GM19193 (cell line): ENCODE measurements around the gene TBCEL.

Experiments used
- POLR2A ChIP-seq: IDR thresholded peaks from 4 replicates; pipeline ENCODE4 v1.6.1; 2011; ENCODE audit not compliant: insufficient read depth, insufficient read length; ENCODE audit errors: extremely low read depth

Gene TBCEL

GRCh38 chr11:121067962-121068647 is 44.2 kb downstream of the TBCEL start:
- no peak for TF ChIP-seq POLR2A

- no peak for TF ChIP-seq POLR2A
Measured at GRCh38 chr11:121068787-121069186, 44.9 kb downstream of the TBCEL start.

GRCh38 chr11:121070951-121071845 is 47.3 kb downstream of the TBCEL start:
- TF ChIP-seq POLR2A = no peak

DNA sequence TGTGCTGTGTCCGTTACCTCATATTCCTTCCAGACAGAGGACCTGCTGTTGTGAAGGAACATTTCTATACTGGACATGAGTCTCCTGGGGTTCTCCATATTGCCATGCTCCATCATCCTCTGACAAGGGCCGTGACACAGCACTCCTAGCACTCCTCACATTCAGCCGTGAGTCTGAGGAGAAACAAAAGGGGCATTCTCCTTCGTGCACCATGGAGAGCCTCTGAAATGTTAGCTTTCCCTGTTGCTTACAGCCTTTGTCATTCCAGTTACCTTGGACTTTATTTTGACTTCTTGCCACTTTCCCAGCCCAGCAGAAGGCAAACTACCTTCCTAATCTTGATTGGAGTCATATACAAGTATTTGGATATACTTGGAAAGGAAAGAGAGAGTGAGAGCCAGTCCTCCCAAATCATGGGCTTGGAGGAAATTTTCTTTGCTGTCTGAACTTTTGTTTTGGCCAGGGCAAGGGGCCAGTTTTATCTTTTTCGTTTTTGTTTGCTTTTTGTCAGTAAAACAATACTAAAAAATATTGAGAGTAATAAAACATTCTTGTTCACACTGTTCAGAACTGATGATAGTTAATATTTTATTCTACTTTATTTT is 48.0 kb downstream of the TBCEL start:
- no peak for TF ChIP-seq POLR2A

- no peak for TF ChIP-seq POLR2A
Measured at GRCh38 chr11:121081321-121081720, 57.4 kb downstream of the TBCEL start.

- no peak for TF ChIP-seq POLR2A
Measured at GRCh38 chr11:121082219-121082618, 58.3 kb downstream of the TBCEL start.

DNA sequence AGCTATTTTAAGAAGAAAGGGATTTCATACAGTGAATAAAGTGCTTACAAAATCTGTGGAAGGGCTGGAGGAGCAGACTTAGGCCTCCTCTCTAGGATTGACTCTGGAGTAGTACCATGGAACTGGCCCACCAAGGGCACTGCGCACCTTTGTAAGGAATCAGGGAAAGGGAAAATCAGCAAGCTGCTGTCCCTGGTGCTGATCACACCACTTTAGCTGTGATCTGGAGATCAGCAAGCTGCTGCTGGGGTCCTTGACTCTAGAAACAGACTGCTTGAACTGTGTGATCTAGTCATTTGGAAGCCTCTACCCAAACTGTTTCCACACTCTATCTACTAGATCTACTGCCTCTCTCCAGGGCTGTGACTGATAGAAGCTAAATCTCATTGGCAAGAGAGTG is 58.8 kb downstream of the TBCEL start:
- TF ChIP-seq POLR2A = no peak

GRCh38 chr11:121086866-121087265 is 63.0 kb downstream of the TBCEL start:
- no peak for TF ChIP-seq POLR2A

- TF ChIP-seq POLR2A = no peak
Measured at GRCh38 chr11:121089566-121089965, 65.7 kb downstream of the TBCEL start.

DNA sequence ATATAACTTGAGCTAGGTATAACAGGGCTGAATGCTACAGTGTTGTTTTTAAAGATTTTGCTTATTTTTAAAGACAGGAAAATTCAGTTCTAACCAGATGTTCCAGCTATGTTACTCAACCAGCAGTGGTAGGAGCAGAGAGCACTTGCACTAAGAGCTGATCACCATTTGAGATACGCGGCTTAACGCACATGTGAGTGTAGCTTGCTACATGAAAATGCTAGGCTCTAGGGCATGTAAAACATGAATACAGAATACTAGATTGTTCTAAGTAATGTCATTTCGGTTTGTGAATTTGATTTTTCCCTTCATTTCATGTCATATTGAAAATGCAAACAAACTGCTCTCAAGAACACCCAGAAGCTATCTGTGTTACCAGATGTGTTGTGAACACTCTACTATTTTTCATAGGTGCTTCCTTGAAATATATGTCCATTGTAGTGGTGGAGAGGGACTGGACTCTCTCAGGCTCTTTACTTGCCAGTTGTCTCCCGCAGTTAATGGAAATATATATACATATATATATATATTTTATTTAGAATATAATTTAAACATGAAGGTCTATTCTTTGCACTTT is 66.3 kb downstream of the TBCEL start:
- TF ChIP-seq POLR2A = no peak

DNA sequence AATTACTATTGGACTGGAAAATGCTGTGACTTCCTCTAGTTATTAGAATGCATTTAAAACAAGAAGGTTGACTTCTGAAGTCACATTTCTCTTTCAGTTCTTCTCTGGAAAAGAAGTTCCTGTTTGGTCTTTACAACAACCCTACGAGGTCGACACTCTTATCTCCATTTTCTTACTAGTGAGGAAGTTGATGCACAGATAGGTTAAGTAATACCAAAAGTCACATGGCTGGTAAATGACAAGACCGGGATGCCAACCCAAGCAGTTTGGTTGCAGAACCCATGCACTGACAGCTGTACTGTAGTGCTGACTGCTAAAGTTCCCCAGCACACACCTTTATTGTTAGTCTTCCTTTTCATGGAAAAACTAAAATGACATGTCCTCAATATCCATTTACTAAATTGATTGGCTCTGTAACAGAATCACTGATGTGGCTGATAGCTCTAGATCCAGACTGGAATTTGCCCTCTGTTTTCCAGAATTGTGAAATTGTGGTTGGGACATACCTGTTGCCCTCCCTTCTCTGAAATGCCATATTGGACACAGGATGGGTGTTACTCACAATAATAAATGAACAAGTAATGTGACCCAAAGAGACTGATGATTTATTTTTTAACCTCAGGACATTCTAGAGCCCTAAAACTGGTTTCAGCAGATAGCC is 67.7 kb downstream of the TBCEL start:
- no peak for TF ChIP-seq POLR2A

- TF ChIP-seq POLR2A = no peak
Measured at GRCh38 chr11:121095561-121095960, 71.7 kb downstream of the TBCEL start.

DNA sequence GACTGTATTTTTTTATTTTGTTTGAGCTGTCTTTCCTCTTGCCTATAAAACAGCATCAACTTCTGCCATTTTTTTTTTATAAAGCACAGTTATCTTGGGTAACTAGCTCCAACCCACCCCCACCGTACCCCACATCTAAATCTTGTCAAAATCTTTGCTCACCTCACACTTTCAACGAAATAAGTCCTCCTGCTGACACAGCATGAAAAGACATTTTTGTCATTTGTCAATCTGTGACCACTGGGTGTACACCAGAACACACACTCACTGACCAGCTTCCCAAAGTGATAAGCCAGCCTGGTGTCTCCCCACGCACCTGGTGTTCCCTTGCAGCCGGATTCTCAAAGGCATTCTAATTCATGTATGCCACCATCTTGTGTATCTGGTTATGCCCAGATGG is 75.5 kb downstream of the TBCEL start:
- TF ChIP-seq POLR2A = no peak

- no peak for TF ChIP-seq POLR2A
Measured at GRCh38 chr11:121099885-121100284, 76.0 kb downstream of the TBCEL start.

DNA sequence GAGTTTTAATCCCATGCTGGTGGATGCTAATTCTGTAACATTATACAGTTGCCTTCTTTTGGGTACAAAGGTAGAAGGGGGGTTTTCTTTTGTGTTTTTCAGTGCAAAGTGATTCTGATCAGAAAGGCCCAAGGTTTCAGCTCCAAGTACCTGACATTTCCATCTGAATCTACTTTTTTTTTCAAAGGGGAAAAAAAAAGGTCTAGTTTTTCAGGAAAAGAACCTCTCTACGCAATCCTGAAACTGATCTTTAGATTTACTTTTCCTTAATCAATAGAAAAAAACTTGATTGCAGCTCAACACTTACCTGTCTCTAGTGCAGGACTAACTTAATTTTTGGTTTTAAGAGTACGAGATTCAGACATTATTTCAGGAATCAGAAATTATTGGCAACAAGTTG is 77.0 kb downstream of the TBCEL start, which contains the start of gene TECTA:
Gene TECTA, plus strand, starts transcription at position 301 of the 400 bp plus-strand sequence. CDS start 1,423 bp downstream, outside the sequence.
- TF ChIP-seq POLR2A = no peak
